Prostate gland (tissue), 2 donors: ENCODE data around the gene UGCG.

ENCODE experiments used
- POLR2A ChIP-seq: fragments of 450-650 bp; IDR thresholded peaks from one replicate; pipeline ENCODE4 v1.6.1; 2016; ENCODE audit warnings: antibody characterized with exemption, mild to moderate bottlenecking
- TF ChIP-seq, protein P1 (sequence below), 4 experiments: fragments of 200-600 bp in 2 of 4; fragments of 450-650 bp in 2 of 4; sonication (generic) in 2 of 4; IDR thresholded peaks; 1 replicate in 3 of 4; 2 replicates in 1 of 4; pipeline ENCODE4 v1.5.1; 2016 to 2019; ENCODE audit warnings: antibody characterized with exemption in 4 of 4, mild to moderate bottlenecking in 2 of 4, moderate library complexity in 2 of 4

- TF ChIP-seq, protein P1, sequence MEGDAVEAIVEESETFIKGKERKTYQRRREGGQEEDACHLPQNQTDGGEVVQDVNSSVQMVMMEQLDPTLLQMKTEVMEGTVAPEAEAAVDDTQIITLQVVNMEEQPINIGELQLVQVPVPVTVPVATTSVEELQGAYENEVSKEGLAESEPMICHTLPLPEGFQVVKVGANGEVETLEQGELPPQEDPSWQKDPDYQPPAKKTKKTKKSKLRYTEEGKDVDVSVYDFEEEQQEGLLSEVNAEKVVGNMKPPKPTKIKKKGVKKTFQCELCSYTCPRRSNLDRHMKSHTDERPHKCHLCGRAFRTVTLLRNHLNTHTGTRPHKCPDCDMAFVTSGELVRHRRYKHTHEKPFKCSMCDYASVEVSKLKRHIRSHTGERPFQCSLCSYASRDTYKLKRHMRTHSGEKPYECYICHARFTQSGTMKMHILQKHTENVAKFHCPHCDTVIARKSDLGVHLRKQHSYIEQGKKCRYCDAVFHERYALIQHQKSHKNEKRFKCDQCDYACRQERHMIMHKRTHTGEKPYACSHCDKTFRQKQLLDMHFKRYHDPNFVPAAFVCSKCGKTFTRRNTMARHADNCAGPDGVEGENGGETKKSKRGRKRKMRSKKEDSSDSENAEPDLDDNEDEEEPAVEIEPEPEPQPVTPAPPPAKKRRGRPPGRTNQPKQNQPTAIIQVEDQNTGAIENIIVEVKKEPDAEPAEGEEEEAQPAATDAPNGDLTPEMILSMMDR (IDR thresholded peaks at IDR 0.05) = no peak
- TF ChIP-seq POLR2A = no peak
These were observed 41.8 kb downstream of the UGCG start for GRCh38 chr9:111938427-111938800.
